Mucosa of gallbladder (tissue), 1 donor: ENCODE results near the gene MPST. TPM values are rescaled to one million over a fixed set of nuclear protein-coding genes. Genes with fewer than 3 reads are reported as not detected.
"Not testable (repeated sequence)": the region's sequence is repeated elsewhere in the genome, so short reads cannot be mapped to it uniquely, and the experiment has no call there.

Experiments
- DNase-seq: peaks from one replicate; pipeline ENCODE4 v3.0.0-alpha.2; 2020; ENCODE audit warnings: low spot score
- total RNA-seq: library from RNA; stranded (reverse); gene quantifications from one replicate; pipeline ENCODE4 v1.2.1, GENCODE V29; 2021
- donor health status: DM: no; HTN: no; CAD: no.

The MPST gene
- total RNA-seq, 1 donor from 2014 or later: 129 TPM

GRCh38 chr22:37060801-37061610 is 41.5 kb downstream of the MPST start:
- no peak for DNase-seq

DNA sequence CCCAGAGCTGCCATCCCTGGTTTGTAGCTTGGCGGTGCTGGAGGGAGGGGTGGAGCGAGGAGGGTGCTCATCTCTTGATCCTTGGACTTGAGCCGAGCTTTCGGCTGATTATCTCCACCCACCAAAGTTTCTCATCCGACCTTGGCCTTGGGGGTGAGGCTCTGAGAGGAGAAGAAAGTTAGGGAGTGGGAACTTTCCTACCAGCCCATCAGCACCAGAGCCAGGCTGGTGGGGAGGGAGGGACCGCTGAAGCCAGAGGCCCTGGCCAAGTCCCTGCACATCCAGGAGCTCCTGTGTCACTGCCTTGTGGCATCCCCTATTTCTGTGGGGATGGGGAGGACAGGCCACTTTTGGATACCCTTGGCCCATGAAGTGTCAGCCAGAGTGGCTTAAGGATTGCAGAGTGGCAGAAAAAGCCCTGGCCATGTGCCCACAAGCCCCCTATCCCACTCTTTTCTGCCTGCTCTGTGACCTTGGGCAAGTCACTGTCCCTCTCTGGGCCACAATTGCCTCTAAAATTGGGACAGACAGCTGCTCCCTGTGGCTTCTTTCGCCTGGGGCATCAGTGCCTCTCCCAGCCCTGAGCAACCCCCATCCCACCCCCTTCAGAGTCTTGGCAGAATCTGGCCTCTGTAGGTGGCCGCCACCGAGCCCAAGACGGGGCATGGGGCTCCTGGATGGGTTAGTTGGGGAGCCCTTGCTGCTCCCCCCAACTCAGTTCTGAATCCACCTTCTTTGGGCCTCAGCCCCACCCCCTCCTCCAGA is 42.3 kb downstream of the MPST start:
- no peak for DNase-seq

GRCh38 chr22:37062376-37062675 is 42.8 kb downstream of the MPST start:
- DNase-seq: no peak

DNA sequence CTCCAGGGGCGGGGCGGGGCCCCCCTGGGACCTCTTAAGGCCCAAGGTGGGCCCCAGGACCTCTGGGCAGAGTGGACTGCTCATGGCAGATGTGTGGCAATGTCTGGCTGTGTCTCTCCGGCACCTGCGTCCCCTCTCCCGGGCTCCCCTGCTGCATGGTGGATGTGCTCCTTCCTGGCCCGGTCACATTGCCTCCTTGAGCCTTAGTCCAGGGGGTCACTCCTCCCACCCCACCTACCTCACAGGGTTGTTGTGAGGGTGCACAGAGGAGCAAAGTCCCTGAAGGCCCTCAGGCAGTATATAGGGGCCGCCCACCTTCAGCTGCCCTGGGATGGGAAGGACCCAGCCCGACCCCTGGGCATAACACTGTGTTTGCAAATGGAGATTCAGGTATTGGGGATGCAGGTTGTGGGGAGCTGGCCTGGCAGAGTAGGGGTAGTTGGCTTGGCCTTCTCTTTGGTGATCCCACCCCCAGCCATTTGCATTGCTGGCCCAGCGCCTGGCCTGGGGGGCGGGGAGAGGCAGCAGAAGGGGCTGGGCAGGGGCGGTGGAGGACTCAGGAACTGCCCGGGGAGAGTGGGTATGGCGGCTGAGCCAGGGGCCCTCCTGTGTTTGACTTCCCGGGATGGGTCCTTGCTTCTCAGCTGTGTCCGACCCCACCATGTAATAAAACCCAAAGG is 43.3 kb downstream of the MPST start:
- DNase-seq: no peak

GRCh38 chr22:37063431-37064420 is 44.2 kb downstream of the MPST start:
- no peak for DNase-seq

DNA sequence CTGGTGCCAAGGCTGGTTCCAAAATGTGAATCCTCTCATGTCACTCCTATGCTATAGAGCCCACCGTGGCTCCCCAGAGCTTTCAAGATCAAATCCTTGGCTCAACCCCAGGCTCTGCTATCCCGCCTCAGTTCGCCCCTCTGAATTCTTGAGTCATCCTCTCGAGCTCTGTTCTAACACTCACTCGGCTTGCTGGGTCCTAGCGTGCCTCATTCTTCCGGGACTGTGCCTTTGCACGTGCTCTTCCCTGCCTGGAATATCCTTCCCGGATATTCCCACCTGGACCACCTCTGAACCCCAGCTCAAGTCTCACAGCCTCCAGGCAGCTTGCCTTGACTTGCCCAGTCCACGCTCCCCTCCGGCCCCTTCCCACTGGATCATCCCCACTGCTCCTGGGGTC is 45.0 kb downstream of the MPST start:
- DNase-seq: no peak

- DNase-seq: no peak
Measured at GRCh38 chr22:37065180-37065579, 45.6 kb downstream of the MPST start.

DNA sequence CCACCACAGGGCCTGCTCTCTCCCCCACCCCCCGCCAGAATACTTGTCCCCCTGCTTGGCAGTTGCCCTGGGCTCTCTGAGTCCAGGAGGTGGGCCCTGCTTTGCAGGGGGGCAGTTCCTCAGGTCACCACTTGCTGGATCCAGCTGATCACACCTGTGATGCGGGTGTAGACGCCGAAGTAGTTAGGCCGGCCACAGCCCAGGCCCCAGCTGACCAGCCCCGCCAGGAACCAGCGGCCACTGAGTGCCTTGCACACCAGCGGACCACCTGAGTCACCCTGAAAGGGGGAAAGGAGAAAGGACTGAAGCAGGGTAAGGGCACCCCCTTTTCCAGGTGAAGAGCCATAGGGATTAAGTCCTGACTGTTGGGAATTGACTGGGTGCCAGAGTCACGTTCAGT is 46.4 kb downstream of the MPST start:
- DNase-seq: no peak

GRCh38 chr22:37067428-37067827 is 47.9 kb downstream of the MPST start:
- no peak for DNase-seq

- DNase-seq: no peak
Measured at GRCh38 chr22:37068859-37069258, 49.3 kb downstream of the MPST start.

- no peak for DNase-seq
Measured at GRCh38 chr22:37069319-37069718, 49.8 kb downstream of the MPST start.

- no peak for DNase-seq
Measured at GRCh38 chr22:37069719-37070118, 50.2 kb downstream of the MPST start.

GRCh38 chr22:37070334-37070733 is 50.8 kb downstream of the MPST start:
- DNase-seq: no peak

DNA sequence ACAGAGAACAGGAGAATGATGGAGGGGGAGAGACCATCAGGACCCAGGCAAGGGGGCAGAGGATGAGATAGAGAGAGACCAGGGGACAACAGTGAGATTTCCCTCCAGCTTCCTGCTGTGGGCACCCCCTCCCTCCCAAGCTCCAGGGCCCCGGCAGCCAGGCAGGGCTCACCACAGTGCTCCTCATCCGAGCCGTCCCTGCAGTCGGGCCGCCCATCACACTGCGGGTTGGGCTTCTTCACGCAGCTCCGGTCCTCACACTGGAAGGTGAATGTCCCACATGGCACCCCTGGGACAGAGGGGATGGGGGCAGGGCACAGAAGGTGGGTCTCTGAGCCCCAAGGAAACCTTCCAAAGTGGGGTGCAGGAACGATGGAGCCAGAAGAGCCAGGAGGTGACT is 51.2 kb downstream of the MPST start:
- DNase-seq: no peak

DNA sequence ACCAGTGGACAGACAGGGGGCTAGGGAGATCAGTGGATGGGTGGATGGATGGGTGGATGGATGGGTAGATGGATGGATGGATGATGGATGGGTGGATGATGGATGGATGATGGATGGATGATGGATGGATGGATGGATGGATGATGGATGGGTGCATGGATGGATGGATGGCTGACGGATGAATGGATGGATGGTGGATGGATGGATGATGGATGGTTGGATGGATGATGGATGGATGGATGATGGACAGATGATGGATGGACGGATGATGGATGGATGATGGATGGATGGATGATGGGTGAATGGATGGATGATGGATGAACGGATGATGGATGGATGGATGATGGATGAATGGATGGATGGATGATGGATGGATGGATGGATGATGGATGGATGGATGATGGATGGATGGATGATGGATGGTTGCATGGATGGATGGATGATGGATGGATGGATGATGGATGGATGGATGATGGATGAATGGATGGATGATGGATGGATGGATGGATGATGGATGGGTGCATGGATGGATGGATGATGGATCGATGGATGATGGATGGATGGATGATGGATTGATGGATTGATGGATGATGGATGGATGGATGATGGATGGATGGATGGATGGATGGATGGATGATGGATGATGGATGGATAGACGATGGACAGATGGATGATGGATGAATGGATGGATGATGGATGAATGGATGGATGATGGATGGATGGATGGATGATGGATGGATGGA is 52.5 kb downstream of the MPST start:
- not testable (repeated sequence) for DNase-seq

- no peak for DNase-seq
Measured at GRCh38 chr22:37072673-37073072, 53.1 kb downstream of the MPST start.

DNA sequence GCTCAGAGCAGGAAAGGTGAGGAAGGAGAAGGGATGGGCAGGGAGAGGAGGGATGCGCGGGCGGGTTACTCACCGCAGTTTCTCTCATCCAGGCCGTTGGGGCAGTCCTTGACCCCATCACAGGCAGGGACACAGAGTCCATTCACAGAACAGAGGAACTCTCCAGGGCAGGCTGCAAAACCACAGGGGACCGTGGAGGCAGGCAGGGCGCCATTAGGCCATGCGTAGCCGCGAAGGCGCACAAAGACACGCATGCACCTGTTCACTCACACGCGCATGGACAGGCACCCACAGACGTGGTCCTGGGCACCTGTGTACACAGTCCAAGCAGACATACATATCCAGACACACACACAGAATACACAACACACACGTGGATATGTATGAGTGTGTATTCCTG is 55.0 kb downstream of the MPST start:
- no peak for DNase-seq

GRCh38 chr22:37075046-37075445 is 55.5 kb downstream of the MPST start:
- DNase-seq: no peak

GRCh38 chr22:37075822-37076433 is 56.4 kb downstream of the MPST start:
- no peak for DNase-seq

- DNase-seq: peak; percentile 63
Measured at GRCh38 chr22:37077802-37078448, 58.4 kb downstream of the MPST start.
